GM12878 (cell line): ENCODE measurements around the gene CCZ1B. TPM values are rescaled to one million over a fixed set of nuclear protein-coding genes. Genes with fewer than 3 reads are reported as not detected.
"Not testable (repeated sequence)": the region's sequence is repeated elsewhere in the genome, so short reads cannot be mapped to it uniquely, and the experiment has no call there.

Source experiments
- ATAC-seq: fragments of 200-7000 bp; cut with Tn5 transposase; 3 replicates; pipeline ENCODE4 v1.9.1; 2020; ENCODE audit warnings: mild to moderate bottlenecking, moderate library complexity
- BruUV-seq: library from RNA; stranded (reverse); fragments of 400-500 nt; replicated peaks from 2 replicates; lab custom pipeline; 2021; lab: Mats Ljungman, UMichigan
- CTCF ChIA-PET: fragments of 300-600 bp; sonication (Branson Sonifier 250); formaldehyde crosslinking; extraction: SDS; loops from one replicate; lab custom pipeline; 2021; ENCODE audit warnings: inconsistent platforms; lab: Yijun Ruan, JAX
- POLR2A ChIA-PET: fragments of 350-600 bp; formaldehyde crosslinking; extraction: SDS; loops from one replicate; lab custom pipeline; 2021; ENCODE audit warnings: inconsistent platforms; lab: Charles Lee
- RAD21 ChIA-PET: fragments of 300-600 bp; sonication (Branson Sonifier 250); formaldehyde crosslinking; loops from one replicate; lab custom pipeline; 2023; ENCODE audit warnings: antibody characterized with exemption; ENCODE audit not compliant: unreplicated experiment; lab: Charles Lee
- SMC1A ChIA-PET: fragments of 300-600 bp; sonication (Branson Sonifier 250); formaldehyde crosslinking; loops from one replicate; lab custom pipeline; 2023; ENCODE audit not compliant: unreplicated experiment, uncharacterized antibody; lab: Charles Lee
- DNase-seq: peaks from one replicate; pipeline ENCODE4 v3.0.0-alpha.2; 2011; ENCODE audit warnings: low read depth, low spot score
- FAIRE-seq: peaks from 3 replicates; lab custom pipeline; 2011; peaks lifted over from hg19 to GRCh38; lab: Jason Lieb, UNC
- H2AFZ ChIP-seq: 2 replicates; pipeline ENCODE4 v1.6.0; 2011; ENCODE audit warnings: low read depth, low read length, control low read depth; ENCODE audit not compliant: control insufficient read depth
- H3K27ac ChIP-seq: 2 replicates; pipeline ENCODE4 v1.5.1; 2011; ENCODE audit warnings: control low read depth; ENCODE audit not compliant: control insufficient read depth, insufficient read depth
- H3K27me3 ChIP-seq, 2 experiments: replicated peaks in 1 of 2; 2 replicates each; pipeline versions ENCODE4 v1.6.0 to v1.6.1; 2011; ENCODE audit warnings: low read length in 1 of 2; ENCODE audit not compliant: control insufficient read depth in 2 of 2, insufficient read depth in 2 of 2
- H3K36me3 ChIP-seq, 2 experiments: 2 replicates each; pipeline ENCODE4 v1.5.1; 2011; ENCODE audit warnings: low read length in 1 of 2; ENCODE audit not compliant: control insufficient read depth in 2 of 2, insufficient read depth in 2 of 2
- H3K4me1 ChIP-seq: 2 replicates; pipeline ENCODE4 v1.6.1; 2011; ENCODE audit warnings: mild to moderate bottlenecking, low read length, moderate library complexity, mixed read lengths; ENCODE audit not compliant: control insufficient read depth, insufficient read depth
- H3K4me2 ChIP-seq: 2 replicates; pipeline ENCODE4 v1.6.0; 2011; ENCODE audit warnings: control low read depth; ENCODE audit not compliant: control insufficient read depth, insufficient read depth
- H3K4me3 ChIP-seq: fragments of 200-600 bp; sonication (generic); 2 replicates; pipeline ENCODE4 v1.5.1; 2016
- H3K79me2 ChIP-seq: 2 replicates; pipeline ENCODE4 v1.6.0; 2011; ENCODE audit warnings: low read length; ENCODE audit not compliant: control insufficient read depth, insufficient read depth
- H3K9ac ChIP-seq: 2 replicates; pipeline ENCODE4 v1.8.0; 2011; ENCODE audit warnings: low read length, control low read depth, mixed read lengths; ENCODE audit not compliant: control insufficient read depth, insufficient read depth
- H3K9me3 ChIP-seq: replicated peaks from 3 replicates; pipeline ENCODE4 v1.5.1; 2011; ENCODE audit warnings: mild to moderate bottlenecking, low read length; ENCODE audit not compliant: control insufficient read depth, insufficient read depth
- H4K20me1 ChIP-seq: 2 replicates; pipeline ENCODE4 v1.6.0; 2011; ENCODE audit not compliant: control insufficient read depth, insufficient read depth
- WGBS: methylation state at CpG from one replicate; pipeline ENCODE4 v1.1.6; 2016; ENCODE audit warnings: low lambda C conversion rate; ENCODE audit not compliant: insufficient replicate concordance, insufficient coverage; ENCODE audit errors: missing lambda C conversion rate; 5-methylcytosine and 5-hydroxymethylcytosine counted together
- in situ Hi-C: fragments of 300-500 bp; cut with MboI; formaldehyde crosslinking; loops from 9 replicates; pipeline ENCODE4 v1.14.3; 2018; ENCODE audit warnings: mixed read lengths
- intact Hi-C: fragments of 100-400 bp; cut with micrococcal nuclease; formaldehyde crosslinking; loops from one replicate; pipeline ENCODE4 v1.14.2; 2022; ENCODE audit not compliant: unreplicated experiment
- polyA plus RNA-seq, 11 experiments: library from polyadenylated mRNA; depleted of rRNA in 4 of 11; unstranded in 6 of 11; stranded (reverse) in 5 of 11; fragments of >200 nt; fragmentation: Nextera tagmentation in 4 of 11; fragmentation: Illumina TruSeq in 1 of 11; extraction: Ambion mirVana in 4 of 11; extraction: Trizol in 1 of 11; gene quantifications; 1 replicate in 1 of 11; 2 replicates in 10 of 11; pipeline versions ENCODE4 v1.2.1 to v1.2.3, GENCODE V29; 2011 to 2016; ENCODE audit warnings: inconsistent platforms in 2 of 11, missing spikeins in 2 of 11, low read depth in 1 of 11
- total RNA-seq, 4 experiments: library from RNA; depleted of rRNA in 3 of 4; stranded (reverse); fragments of >200 nt in 3 of 4; fragmentation: Illumina TruSeq in 1 of 4; extraction: Trizol in 1 of 4; gene quantifications; 2 replicates each; pipeline versions ENCODE4 v1.2.1 to v1.2.3, GENCODE V29; 2013 to 2021

CCZ1B gene
- total and polyA plus RNA-seq, 10 of the 15 experiments (the other 5 are each of a cell fraction or from before 2014, with no cell fraction given): 18.0 to 91.6 (median 35.2) TPM

- CTCF ChIA-PET, H3K36me3 ChIP-seq, DNase-seq, H3K4me1 ChIP-seq, intact Hi-C loops, H3K9ac ChIP-seq, H3K79me2 ChIP-seq, in situ Hi-C loops, H3K4me3 ChIP-seq, H4K20me1 ChIP-seq, H3K27me3 ChIP-seq, SMC1A ChIA-PET, H3K4me2 ChIP-seq, ATAC-seq, BruUV-seq, H3K27ac ChIP-seq, H3K9me3 ChIP-seq, H2AFZ ChIP-seq, POLR2A ChIA-PET, RAD21 ChIA-PET, FAIRE-seq: not testable (repeated sequence)
- no CpG with 5 or more reads among the region's 11 CpGs for WGBS
These were observed 31.8 kb downstream of the CCZ1B start for GRCh38 chr7:6794276-6794675.

GRCh38 chr7:6792113-6792872, 33.8 kb downstream of the CCZ1B start:
- BruUV-seq, CTCF ChIA-PET, H3K27me3 ChIP-seq, in situ Hi-C loops, H3K27ac ChIP-seq, H2AFZ ChIP-seq, RAD21 ChIA-PET, H3K9ac ChIP-seq, POLR2A ChIA-PET, H3K9me3 ChIP-seq, H3K4me3 ChIP-seq, H3K36me3 ChIP-seq, H3K4me1 ChIP-seq, SMC1A ChIA-PET, H3K4me2 ChIP-seq, H4K20me1 ChIP-seq, intact Hi-C loops, DNase-seq, H3K79me2 ChIP-seq: not testable (repeated sequence)
- 100% methylated on average over 2 of the region's 15 CpGs for WGBS
- peak; percentile 35 for FAIRE-seq
- peak; percentile 39 for ATAC-seq

- RAD21 ChIA-PET, DNase-seq: not testable (repeated sequence)
These were observed 36.7 kb downstream of the CCZ1B start for GRCh38 chr7:6789353-6789752.

GRCh38 chr7:6781581-6781980, 44.5 kb downstream of the CCZ1B start:
- BruUV-seq, SMC1A ChIA-PET, H3K4me2 ChIP-seq, FAIRE-seq, ATAC-seq, H3K27me3 ChIP-seq, H3K4me3 ChIP-seq, DNase-seq, H4K20me1 ChIP-seq, RAD21 ChIA-PET, H3K79me2 ChIP-seq, in situ Hi-C loops, H3K9ac ChIP-seq, CTCF ChIA-PET, H2AFZ ChIP-seq, H3K36me3 ChIP-seq, H3K4me1 ChIP-seq, H3K27ac ChIP-seq, POLR2A ChIA-PET, H3K9me3 ChIP-seq, intact Hi-C loops: not testable (repeated sequence)
- 61% methylated on average over 6 of the region's 6 CpGs for WGBS

More at GRCh38 chr7:6789353-6789752, 36.7 kb downstream of the CCZ1B start:
- H3K79me2 ChIP-seq, H3K4me2 ChIP-seq, SMC1A ChIA-PET, H3K36me3 ChIP-seq, BruUV-seq, H3K27me3 ChIP-seq, ATAC-seq, H3K4me1 ChIP-seq, in situ Hi-C loops, intact Hi-C loops, H4K20me1 ChIP-seq, POLR2A ChIA-PET, CTCF ChIA-PET, H3K9ac ChIP-seq, H2AFZ ChIP-seq, H3K4me3 ChIP-seq, H3K9me3 ChIP-seq, H3K27ac ChIP-seq, FAIRE-seq: not testable (repeated sequence)
- no CpG with 5 or more reads among the region's 13 CpGs for WGBS
